NCI-H1417 treated with DMSO at 0.1 percent for 48 hours (cell line): ENCODE data around the gene HES2.
"Not testable (repeated sequence)": the region's sequence is repeated elsewhere in the genome, so short reads cannot be mapped to it uniquely, and the experiment has no call there.

Source experiments
- DNase-seq: peaks from one replicate; lab custom pipeline; 2025; lab: John Stamatoyannopoulos, UW

Gene HES2, protein sequence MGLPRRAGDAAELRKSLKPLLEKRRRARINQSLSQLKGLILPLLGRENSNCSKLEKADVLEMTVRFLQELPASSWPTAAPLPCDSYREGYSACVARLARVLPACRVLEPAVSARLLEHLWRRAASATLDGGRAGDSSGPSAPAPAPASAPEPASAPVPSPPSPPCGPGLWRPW

DNA sequence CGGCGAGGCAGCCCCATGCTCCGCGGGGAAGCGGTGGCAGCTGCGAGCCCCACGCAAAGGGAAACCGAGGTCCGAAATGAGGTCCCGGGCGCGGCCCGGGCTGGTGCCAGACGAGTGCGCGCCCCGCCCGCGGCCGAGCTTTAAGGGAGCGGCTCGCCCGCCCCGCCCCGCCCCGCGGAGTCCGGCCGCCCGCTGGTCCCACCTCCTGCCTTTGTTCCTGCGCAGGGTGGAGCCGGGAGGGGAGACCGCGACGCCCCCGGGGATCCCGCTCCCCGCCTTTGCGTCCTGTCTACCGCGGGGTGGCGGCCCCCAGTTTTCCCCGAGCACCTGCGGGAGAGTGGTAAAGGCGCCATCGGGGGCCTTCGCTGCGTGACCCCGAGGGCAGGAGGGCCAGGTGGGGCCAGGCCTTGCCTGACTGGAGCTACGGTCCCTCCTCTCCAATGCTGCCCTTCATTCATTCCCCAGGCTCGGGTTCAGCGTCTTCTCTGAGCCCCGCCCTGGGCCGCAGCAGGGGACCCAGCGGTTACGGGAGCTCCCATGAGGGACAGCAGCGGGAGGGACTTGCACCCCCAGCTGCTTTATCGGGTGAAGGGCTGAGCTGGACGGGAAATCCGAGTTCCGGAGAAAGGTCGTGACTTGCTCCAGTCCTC is at the start of gene HES2:
Gene HES2 (minus strand): TSS at position 116 of the 650 bp plus-strand sequence. CDS start 99 bp downstream, at position 17.
- DNase-seq = no peak

DNA sequence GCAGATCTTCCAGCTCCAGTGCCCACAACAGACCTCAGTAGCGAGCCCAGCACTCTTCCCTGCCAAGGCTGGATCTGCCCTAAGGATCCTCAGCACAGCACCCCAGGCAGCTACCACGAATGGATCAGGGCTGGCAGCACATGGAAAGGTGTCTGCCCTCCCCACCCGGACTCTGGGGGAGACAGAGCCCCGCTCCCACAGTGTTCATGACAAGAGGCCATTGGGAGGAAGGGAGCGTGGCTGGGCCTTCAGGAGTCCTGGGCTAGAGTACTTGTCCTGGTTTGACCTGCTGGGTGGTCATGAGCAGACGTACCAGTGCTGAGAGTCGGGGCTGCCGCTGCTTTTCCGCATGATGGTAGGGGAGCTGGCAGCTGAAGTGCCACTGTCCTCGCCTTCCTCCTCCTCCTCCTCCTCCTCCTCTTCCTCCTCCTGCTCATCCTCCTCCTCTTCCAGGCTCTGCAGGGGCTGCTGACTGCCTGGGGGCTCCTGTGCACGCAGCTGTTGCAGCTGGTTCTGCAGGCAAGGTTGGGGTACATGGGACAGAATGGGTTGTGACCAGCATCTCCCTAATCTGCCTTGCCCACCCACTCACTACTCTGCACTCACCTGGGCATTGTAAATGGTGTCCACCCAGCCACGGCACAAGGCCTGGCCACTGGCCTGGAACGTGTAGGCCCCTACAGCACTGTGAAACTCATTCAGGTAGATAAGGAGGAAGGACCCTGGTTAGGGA is 49.2 kb upstream of the HES2 start:
- DNase-seq = no peak

DNA sequence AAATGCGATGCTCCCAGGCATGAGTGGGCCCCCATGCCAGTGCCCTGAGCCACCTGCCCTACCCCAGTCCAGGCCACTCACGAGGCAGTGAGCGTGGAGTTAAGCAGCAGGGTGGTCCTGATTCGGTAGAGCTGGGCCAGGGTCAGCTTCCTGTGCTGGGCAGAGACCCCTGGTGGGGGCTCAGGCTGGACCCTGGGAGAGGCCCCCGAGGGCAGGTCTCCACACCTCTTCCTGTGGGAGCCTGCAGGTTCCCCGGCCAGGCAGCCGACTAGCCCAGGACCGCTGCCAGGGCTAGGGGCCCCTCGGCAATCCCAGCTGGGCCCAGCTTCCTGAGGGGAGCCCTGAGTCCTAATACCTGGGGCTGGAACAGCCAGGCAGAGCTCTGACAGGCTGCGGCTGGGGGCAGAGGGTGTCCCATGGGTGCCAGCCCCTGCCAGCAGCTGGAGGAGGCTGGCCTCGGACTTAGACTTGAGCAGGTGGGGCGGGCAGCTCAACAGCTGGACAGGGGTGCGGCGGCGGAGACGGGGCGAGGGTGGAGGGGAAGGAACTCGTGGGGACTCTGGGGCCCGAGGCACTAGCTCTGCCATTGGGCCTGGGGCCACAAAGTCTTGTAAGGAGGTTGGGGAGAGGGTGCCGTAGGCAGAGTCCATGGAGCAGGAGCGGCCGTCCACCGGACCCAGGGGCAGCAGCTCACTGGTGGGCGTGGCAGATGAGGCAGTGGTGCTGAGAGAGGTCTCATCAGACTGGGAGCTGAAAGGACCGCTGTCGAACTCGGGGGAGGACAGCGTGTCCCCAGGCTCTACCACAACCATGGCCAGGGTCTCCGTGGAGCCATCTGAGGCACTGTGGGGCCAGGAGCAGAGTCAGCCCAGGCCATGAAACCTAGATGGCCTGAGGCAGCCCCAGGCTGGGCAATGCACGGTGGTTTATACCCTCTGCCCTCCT is 48.3 kb upstream of the HES2 start:
- DNase-seq = no peak

DNA sequence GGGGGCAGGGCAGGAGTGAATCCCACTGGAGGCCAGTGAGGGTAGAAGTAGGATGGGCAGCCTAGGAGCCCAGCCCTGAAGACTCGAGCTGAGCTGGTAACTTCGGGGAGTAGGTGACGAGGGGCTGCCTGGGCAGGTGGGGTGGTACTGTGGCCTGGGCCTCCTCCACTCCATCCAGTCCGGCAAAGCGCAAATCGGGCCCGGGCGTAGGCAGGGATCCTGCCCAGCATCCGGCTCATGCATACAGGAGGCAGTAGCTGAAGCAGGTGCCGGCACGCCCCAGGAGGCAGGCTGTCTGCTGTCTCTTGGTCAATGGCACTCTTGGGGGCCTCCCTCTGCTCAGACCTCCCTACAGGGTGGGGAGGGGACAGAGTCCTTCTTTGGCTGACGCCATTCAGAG is 47.5 kb upstream of the HES2 start:
- DNase-seq = no peak

DNA sequence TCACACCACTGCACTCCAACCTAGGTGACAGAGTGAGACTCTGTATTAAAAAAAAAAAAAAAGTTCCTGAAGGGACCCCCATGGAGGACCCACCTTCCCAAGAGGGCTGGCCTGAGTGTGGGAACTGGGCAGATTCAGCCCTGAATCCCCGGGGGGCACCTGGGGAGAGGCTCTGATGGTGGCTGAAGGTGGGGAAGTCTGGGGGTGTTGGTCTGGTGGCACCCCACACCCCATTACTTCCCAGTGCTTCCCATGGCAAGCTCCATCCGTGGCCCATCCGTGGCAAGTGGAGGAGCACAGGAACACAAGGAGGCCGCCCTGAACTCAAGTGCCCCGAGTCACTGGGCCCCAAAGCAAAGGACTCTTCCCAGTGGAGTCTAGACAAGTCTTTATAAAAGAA is 47.0 kb upstream of the HES2 start:
- DNase-seq = no peak

DNA sequence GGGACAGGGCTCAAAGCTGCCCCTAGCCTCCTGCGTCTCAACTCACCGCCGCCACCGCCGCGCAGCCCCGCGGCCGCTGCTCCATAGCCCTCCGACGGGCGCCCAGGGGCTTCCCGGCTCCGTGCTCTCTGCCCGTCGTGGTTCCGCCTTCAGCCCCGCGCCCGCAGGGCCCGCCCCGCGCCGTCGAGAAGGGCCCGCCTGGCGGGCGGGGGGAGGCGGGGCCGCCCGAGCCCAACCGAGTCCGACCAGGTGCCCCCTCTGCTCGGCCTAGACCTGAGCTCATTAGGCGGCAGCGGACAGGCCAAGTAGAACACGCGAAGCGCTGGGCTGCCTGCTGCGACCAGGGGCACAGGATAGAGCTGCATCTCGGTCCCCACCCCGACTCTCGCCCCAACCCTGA is 46.3 kb upstream of the HES2 start, which contains the start of gene TNFRSF25:
Gene TNFRSF25 (minus strand): TSS at position 151 of the 400 bp plus-strand sequence. CDS start 66 bp downstream, at position 85.
- no peak for DNase-seq

DNA sequence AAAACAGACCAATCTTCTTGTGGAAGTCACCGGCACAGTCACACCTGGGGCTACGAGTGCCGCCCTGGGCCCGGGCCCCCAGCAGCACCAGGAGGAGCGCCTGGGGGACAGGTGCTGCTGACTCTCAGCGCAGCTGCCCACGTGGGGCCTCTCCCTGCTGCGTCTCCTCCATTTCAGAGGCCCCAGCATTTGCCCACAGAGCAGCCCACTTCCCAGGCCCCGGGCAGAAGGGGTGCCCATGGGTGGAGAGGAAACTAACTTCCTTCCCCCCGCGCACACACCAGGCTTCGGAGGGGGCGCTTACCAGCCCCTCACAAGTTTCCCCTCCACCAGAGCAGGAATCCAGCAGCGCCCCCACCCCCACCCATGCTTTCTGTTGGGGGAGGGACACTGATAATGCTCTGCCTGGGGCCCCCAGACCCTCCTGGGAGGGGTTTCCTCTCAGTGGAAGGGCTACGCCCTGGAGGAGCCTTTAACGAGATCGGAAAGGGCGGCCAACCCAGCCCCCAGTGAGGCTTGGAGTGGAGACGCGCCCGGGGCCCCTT is 45.8 kb upstream of the HES2 start:
- DNase-seq = no peak

DNA sequence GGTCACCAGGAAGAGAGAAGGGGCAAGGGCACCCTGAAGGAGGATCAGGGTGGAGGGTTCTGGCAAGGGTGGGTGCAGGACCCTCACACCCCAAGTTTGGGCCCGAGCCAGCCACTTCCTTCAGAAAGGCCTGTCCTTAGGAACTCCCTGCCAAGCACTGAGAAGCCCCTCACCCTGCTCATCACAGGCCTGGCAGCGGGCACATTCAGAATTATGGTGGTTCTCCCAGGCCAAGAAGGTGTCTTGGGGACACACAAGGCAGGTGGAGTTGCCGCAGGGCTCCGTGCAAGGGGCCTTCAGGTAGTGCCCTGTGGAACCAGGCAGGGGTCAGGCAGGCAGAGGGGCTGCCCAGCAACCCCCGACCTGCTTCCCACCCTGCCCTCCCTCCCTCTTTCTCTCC is 45.2 kb upstream of the HES2 start:
- DNase-seq = no peak

DNA sequence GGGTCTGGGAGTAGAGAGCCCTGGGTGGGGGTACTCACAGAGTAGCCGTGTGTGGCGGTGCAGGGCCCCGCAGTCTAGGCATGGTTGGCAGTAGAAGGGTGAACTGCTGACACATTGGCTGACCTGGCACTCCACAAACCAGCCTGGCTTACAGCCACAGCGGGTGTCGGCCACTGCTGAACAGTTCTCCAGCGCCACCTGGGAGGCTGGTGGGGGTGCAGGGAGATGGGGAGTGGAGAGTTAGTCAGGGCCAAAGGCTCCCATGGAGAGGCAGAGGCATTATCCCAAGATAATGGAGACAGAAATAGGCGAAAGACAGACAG is 44.8 kb upstream of the HES2 start:
- DNase-seq = no peak

DNA sequence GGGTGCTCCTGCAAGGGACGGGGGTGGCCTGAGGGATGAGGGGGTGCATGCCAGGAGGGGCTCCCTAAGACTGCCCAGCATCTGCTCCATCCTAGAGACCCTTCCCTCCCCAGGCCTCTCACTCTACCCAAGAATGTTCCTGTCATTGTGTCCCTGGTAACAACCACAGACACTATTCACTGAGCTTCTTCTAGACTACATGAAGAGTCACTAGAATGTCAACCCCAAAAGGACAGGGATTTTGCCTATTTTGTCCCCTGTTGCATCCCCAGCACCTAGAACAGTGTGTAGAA is 43.3 kb upstream of the HES2 start:
- DNase-seq = no peak

DNA sequence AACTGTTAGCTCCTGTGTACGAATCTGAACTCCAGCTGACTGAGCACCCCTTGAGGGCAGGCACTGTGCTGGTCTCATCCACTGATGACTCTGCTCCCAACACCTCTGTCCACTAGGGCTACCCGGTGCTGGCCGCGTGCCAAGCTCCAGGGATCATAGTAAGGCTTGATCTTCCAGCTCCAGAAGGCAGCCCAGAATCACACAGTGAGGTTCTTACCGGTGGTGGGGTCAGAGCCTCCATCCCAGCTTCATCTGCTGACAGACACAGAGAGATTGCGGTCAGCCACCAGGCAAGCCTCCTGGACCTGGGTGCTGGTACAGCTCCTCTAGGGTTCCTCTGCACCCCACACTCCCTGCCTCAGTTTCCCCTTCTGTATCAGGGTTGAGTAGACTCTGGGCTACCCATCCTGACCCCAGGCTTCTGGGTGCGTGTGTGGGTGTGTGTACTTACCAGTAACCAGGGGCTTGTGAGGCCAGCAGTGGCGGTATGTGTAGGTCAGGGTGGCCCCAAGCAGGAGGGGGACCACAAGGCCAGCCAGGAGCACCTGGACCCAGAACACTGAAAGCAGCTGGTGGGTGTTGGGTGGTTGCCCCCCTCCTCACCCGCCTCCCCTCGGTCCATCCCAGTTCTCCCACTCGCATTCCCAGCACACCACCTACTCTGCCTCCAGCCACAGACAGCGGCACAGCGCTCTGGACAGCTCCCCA is 42.8 kb upstream of the HES2 start:
- DNase-seq = no peak

DNA sequence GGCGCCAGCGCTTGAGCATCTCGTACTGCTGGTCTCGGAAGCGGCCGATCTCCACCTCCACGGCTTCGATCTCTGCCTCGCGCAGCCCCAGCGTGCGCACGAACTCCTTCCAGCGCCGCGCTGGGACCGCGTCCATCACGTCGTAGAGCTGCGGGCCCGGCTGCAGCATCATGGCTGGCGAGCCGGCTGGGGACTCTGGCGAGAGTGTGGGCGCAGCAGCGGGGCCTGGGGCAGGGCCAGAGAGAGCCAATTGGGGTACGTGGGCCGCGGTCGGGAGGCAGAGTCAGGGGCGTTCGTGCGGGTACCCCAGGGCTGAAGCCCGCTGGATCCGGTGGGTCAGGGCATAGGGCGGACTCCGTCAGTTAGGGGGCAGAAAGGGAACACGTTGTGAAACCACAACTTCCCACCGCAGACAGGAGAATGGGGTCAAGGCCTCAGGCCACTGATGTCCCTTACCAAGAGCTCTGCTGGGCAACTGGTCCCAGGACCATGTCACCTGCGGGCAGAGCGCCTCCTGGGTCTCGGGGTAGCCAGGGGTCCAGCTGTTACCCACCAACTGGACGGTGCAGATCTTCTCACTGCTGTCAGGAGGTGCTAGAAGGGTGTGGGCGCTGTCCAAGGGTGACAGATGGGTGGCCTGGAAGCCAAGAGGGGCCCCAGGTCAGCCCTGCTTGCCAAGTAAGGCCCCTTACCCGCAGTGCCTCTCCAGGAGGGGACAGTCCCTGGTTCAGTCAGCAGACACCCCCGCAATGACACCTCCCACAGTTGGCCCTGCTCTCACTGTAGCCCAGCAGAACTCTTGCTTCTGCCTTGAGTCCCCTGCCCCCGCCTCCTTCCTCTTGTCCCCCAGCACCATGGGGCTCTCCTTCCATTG is 42.1 kb upstream of the HES2 start:
- no peak for DNase-seq

DNA sequence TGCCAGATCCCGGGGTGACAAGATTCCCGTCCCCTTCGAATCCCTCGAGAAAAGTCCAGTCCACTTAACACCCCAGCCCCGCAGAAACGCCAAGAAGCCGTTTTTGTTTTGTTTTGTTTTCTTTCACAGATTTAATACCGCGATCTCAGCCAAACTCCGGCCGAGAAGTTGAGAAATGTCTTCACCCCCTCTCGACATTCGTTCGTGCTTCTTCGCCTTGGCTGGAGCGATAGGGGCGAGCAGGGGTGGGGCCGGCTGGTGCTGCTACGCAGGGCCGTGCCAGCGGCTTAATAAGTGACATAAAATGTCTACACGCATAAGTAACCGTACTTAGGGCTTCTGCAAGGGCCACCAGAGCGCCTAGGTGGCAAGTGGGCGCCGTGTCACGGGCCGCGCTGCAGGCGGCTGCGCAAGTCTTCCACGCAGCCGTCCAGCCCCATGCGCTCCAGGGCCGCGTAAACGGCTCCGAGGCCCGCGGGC is 41.4 kb upstream of the HES2 start:
- no peak for DNase-seq

DNA sequence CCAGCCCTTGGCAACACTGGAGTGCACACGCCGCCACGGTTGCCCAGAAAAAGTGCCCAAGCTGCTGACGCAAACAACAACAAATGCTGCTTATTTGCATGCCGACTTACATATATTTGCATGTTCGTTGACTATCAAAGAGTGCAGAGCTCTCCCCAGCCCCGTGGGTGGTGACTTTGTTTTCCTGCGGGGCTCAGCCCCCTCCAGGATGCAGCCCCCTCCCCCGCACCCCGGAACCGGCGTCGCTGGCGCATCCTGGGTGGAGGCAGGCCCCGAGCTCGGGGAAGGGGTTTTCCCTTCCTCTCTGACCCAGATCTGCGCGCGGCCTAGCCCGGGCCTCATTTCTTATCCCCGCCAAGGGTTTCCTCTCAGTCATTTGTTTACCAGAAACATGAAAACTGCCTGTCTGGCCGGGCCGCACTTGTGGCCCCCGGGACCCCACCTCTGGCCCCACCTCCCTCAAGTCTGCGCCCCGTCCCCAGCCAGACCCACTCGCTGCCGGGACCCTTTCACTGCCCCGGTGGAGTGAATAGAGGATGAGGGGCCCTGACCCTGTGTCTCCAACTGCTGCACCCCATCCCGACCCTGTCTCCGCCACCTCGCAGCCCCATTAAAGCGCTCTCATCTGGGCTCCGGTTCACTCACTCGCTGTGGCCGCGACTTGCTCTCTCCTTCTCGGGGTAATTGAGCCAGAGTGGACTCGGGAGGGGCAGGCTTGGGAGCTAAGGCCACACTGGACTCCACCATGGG is 40.8 kb upstream of the HES2 start:
- no peak for DNase-seq

DNA sequence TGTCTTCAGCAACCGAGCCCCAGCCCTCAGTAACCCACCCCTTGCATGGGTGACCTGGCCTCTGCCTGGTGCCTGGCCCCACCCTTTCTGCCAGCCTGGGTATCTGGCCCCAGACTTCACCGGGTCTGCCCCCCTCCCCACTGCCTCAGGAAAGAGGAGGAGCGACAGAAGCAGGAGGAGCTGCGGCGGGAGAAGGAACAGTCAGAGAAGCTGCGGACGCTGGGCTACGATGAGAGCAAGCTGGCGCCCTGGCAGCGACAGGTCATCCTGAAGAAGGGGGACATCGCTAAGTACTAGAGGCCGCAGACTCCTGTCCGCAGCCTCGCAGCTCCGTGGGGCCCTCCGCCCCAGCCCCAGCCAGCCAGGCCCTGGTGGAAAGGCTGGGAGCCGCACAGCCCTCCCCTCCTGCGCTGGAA is 40.1 kb upstream of the HES2 start:
- no peak for DNase-seq

DNA sequence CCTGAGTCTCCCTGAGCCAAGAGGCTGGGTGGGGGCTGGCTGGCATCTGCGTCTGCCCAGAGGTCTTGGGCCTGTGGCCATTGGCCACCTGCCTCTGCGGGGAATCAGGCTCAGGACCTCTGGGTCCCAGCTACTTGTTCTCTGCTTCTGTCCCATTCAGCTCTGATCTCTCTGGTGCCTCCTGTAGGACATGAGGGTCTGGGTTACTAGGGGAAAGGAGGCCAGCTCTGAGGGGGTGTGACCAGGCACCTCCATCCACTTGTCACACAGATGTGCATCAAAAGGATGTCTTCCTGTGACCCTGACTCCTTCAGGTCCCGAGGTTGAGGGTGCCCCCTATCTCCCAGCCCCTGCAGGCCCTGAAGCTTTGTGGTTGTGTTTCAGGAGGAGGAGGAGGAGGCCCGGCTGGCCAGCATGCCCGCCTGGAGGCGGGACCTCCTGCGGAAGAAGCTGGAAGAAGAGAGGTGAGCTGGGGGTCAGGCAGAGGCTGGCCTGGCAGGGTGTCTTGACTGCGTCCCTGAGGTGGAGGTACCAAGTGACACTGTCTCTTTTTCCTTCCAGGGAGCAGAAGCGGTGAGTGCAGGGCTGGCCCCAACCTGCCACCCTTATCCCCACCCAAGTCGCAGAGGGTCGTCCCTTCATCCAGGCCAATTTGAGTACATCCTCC is 37.2 kb upstream of the HES2 start:
- DNase-seq = no peak

DNA sequence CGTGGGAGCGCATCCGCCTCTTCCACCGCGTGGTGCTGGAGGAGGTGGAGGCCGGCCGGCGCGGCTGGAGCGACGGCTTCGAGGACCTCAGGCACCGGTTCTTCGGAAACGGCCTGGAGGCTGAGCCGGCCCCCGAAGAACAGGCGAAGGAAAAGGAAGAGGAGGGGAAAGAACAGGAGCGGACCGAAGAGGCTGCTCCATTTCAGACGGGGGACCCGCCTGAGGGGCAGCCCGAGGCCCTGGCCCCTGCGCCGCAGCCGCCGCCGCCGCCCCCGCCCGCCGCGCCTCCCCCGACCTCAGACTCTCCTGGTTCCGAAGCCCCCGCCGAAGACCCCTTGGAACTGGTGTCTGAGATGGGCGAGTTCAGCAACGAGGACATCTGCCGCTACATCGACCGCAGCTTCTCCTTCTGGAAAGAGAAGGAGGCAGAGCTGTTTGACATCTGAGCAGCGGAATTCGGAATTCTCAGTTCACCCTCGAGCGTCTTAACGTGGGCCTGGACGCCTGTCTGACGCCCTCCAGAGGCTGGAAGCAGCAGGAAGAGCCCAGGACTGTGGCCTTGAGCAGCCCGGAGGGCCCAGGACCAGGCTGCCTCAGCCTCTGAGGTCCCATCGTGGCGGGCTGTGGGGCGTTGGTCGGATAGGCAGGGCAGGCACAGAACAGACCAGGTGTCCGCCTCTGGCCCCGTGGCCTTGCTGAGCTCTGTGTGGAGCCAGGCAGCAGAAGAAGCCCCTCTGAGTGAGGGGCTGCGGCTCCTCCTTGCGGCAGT is 36.2 kb upstream of the HES2 start:
- not testable (repeated sequence) for DNase-seq
